SK-N-SH (cell line): Measurements from ENCODE around the gene LOX. TPM values are rescaled to one million over a fixed set of nuclear protein-coding genes. Genes with fewer than 3 reads are reported as not detected.

Experiments used
- CTCF ChIA-PET: fragments of 300-600, 350-600 bp; formaldehyde crosslinking; extraction: SDS; loops from one replicate; lab custom pipeline; 2021; lab: Yijun Ruan, JAX
- POLR2A ChIA-PET: fragments of 350-600 bp; sonication (Branson Sonifier 250); formaldehyde crosslinking; extraction: SDS; loops from one replicate; lab custom pipeline; 2020; ENCODE audit warnings: antibody characterized with exemption, inconsistent platforms; lab: Yijun Ruan, JAX
- DNase-seq: peaks from one replicate; pipeline ENCODE4 v3.0.0; 2012
- H2AFZ ChIP-seq: fragments of 200-600 bp; sonication (generic); 2 replicates; pipeline ENCODE4 v1.8.1; 2016; ENCODE audit warnings: antibody characterized with exemption, mild to moderate bottlenecking, low read depth
- H3F3A ChIP-seq: fragments of 200-600 bp; sonication (generic); replicated peaks from 2 replicates; pipeline ENCODE3; 2016; ENCODE audit warnings: antibody characterized with exemption, mild to moderate bottlenecking; ENCODE audit not compliant: insufficient read depth
- H3K27ac ChIP-seq, 2 experiments: fragments of 200-500 bp in 1 of 2; fragments of 200-600 bp in 1 of 2; sonication (Bioruptor generic) in 1 of 2; sonication (generic), shearing (Covaris generic) in 1 of 2; 2 replicates each; pipeline versions ENCODE4 v1.5.1 to v1.6.1; 2014 to 2016; ENCODE audit warnings: low read depth in 2 of 2, inconsistent platforms in 1 of 2, low read length in 1 of 2, mild to moderate bottlenecking in 1 of 2, mixed read lengths in 1 of 2
- H3K27me3 ChIP-seq: fragments of 200-600 bp; sonication (generic), shearing (Covaris generic); 2 replicates; pipeline ENCODE4 v1.6.1; 2016; ENCODE audit warnings: mixed run types; ENCODE audit not compliant: insufficient read depth
- H3K36me3 ChIP-seq, 2 experiments: fragments of 200-500 bp in 1 of 2; fragments of 200-600 bp in 1 of 2; sonication (Bioruptor generic) in 1 of 2; sonication (generic) in 1 of 2; replicated peaks in 1 of 2; 2 replicates each; pipeline versions ENCODE3 to v1.5.1; 2014 to 2016; ENCODE audit warnings: low read length in 1 of 2, mild to moderate bottlenecking in 1 of 2; ENCODE audit not compliant: insufficient read depth in 2 of 2, control insufficient read depth in 1 of 2
- H3K4me1 ChIP-seq, 2 experiments: fragments of 200-500 bp in 1 of 2; fragments of 200-600 bp in 1 of 2; sonication (Bioruptor generic) in 1 of 2; sonication (generic), shearing (Covaris generic) in 1 of 2; 2 replicates each; pipeline versions ENCODE4 v1.5.1 to v1.6.1; 2014 to 2016; ENCODE audit warnings: low read depth in 1 of 2, low read length in 1 of 2, mixed run types in 1 of 2; ENCODE audit not compliant: insufficient read depth in 2 of 2, control insufficient read depth in 1 of 2
- H3K4me2 ChIP-seq: fragments of 200-600 bp; sonication (generic), shearing (Covaris generic); 2 replicates; pipeline ENCODE4 v1.6.1; 2017; ENCODE audit warnings: mixed run types
- H3K4me3 ChIP-seq, 2 experiments: fragments of 200-500 bp in 1 of 2; fragments of 200-600 bp in 1 of 2; sonication (Bioruptor generic) in 1 of 2; sonication (generic), shearing (Covaris generic) in 1 of 2; 2 replicates each; pipeline versions ENCODE4 v1.5.1 to v1.8.1; 2014 to 2016; ENCODE audit warnings: low read depth in 2 of 2, inconsistent platforms in 1 of 2, low read length in 1 of 2, mild to moderate bottlenecking in 1 of 2, mixed read lengths in 1 of 2, moderate library complexity in 1 of 2
- H3K79me2 ChIP-seq: fragments of 200-600 bp; sonication (generic); 2 replicates; pipeline ENCODE4 v1.8.1; 2017; ENCODE audit warnings: mild to moderate bottlenecking; ENCODE audit not compliant: insufficient read depth
- H3K9ac ChIP-seq: fragments of 200-600 bp; sonication (generic); 2 replicates; pipeline ENCODE4 v1.6.1; 2017; ENCODE audit warnings: mixed run types
- H3K9me2 ChIP-seq: fragments of 200-600 bp; sonication (generic); 2 replicates; pipeline ENCODE4 v1.6.1; 2017; ENCODE audit warnings: mixed run types
- H3K9me3 ChIP-seq: fragments of 200-600 bp; sonication (generic); 2 replicates; pipeline ENCODE4 v1.6.1; 2017; ENCODE audit warnings: mixed run types, mild to moderate bottlenecking, moderate library complexity
- H4K20me1 ChIP-seq: fragments of 200-600 bp; sonication (generic); 2 replicates; pipeline ENCODE4 v1.6.1; 2017; ENCODE audit warnings: mild to moderate bottlenecking, mixed run types; ENCODE audit not compliant: insufficient read depth
- CHD2 ChIP-seq: fragments of 150-350 bp; IDR thresholded peaks from 2 replicates; pipeline ENCODE4 v1.6.1; 2018; ENCODE audit warnings: low read length; ENCODE audit not compliant: partially characterized antibody
- ELF1 ChIP-seq: IDR thresholded peaks from 2 replicates; pipeline ENCODE4 v1.4.0; 2012
- EP300 ChIP-seq, 2 experiments: IDR thresholded peaks; 2 replicates each; pipeline versions ENCODE4 v1.4.0 to v1.6.1; 2012; ENCODE audit warnings: borderline replicate concordance in 1 of 2, low read depth in 1 of 2, low read length in 1 of 2
- FOXM1 ChIP-seq: IDR thresholded peaks from 2 replicates; pipeline ENCODE4 v1.4.0; 2012; ENCODE audit warnings: low read depth, mild to moderate bottlenecking
- JUND ChIP-seq: IDR thresholded peaks from 2 replicates; pipeline ENCODE4 v1.4.0; 2012
- MXI1 ChIP-seq: IDR thresholded peaks from 2 replicates; pipeline ENCODE4 v1.6.1; 2012; ENCODE audit warnings: mild to moderate bottlenecking, low read depth, low read length, improper control_type of control experiment
- NRF1 ChIP-seq: IDR thresholded peaks from 2 replicates; pipeline ENCODE4 v1.6.1; 2012; ENCODE audit warnings: low read depth, mild to moderate bottlenecking, low read length
- RAD21 ChIP-seq: IDR thresholded peaks from 2 replicates; pipeline ENCODE4 v1.6.1; 2012; ENCODE audit warnings: mild to moderate bottlenecking, low read length
- RXRA ChIP-seq: IDR thresholded peaks from 2 replicates; pipeline ENCODE4 v1.4.0; 2012; ENCODE audit warnings: low read depth, mild to moderate bottlenecking, borderline replicate concordance
- TAF1 ChIP-seq: IDR thresholded peaks from 2 replicates; pipeline ENCODE4 v1.6.1; 2012; ENCODE audit warnings: low read depth, mild to moderate bottlenecking, low read length, moderate library complexity, borderline replicate concordance
- WGBS: methylation state at CpG from one replicate; pipeline ENCODE4 v1.1.6; 2017; ENCODE audit warnings: low lambda C conversion rate; 5-methylcytosine and 5-hydroxymethylcytosine counted together
- polyA plus RNA-seq, 3 experiments: library from polyadenylated mRNA; depleted of rRNA; stranded (reverse); fragments of >200 nt; gene quantifications; 2 replicates each; pipeline ENCODE4 v1.2.3, GENCODE V29; 2012
- TF ChIP-seq, protein P1 (sequence below): IDR thresholded peaks from 2 replicates; pipeline ENCODE4 v1.4.0; 2012; ENCODE audit warnings: low read depth, borderline replicate concordance
- TF ChIP-seq, protein P2 (sequence below): IDR thresholded peaks from 2 replicates; pipeline ENCODE4 v1.4.0; 2012; ENCODE audit warnings: low read depth, borderline replicate concordance
- TF ChIP-seq, protein P3 (sequence below): IDR thresholded peaks from 2 replicates; pipeline ENCODE4; 2012

Gene LOX
- polyA plus RNA-seq, 1 of the 3 experiments (the other 2 are of a cell fraction) = 36.3 TPM

DNA sequence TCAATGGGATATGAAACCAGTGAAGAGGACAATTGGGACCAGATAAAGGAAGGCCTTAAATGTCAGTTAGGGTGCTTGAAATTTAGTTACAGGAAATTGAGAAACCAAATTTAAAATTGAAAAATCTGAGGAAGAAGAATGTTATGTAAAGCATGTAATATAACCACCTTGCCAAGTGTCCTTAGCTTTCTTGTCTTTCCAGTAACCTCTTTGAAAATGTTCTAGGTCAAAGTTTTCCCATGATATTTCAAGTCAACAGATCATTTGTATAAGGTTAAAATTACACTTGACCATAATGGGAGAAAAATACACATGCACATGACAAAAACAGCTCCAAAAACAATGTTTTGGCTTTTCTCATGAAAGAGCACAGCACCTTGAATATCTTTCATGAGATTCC lies 21.1 kb downstream of the LOX start:
- DNase-seq = no peak
- Histone ChIP-seq H3K79me2 (no peaks in the 10 kb centered on the region), H2AFZ (no peak overlapping the region), H3K4me1 (peaks cover 0 to 9% of the 10 kb centered on the region in 2 experiments; a peak in 1 of 4 replicates), H3K4me3 (no peak overlapping the region), H3F3A (no peaks in the 10 kb centered on the region), H3K27ac (no peak overlapping the region), H3K4me2 (no peak overlapping the region), H3K9me3 (no peaks in the 10 kb centered on the region), H3K36me3 (no peaks in the 10 kb centered on the region), H3K27me3 (no peaks in the 10 kb centered on the region), H3K9me2 (no peaks in the 10 kb centered on the region), H4K20me1 (no peaks in the 10 kb centered on the region), H3K9ac (no peak overlapping the region)
- POLR2A ChIA-PET = no interaction called here
- TF ChIP-seq RAD21 (no peak), ELF1 (no peak), RXRA (no peak), FOXM1 (no peak), TAF1 (no peak), CHD2 (no peak), MXI1 (no peak), EP300 (IDR thresholded peaks at IDR 0.05; ENCODE audit: borderline replicate concordance in 1 of 2, low read depth in 1 of 2, low read length in 1 of 2) (no peak), NRF1 (no peak)
- TF ChIP-seq, protein P1, sequence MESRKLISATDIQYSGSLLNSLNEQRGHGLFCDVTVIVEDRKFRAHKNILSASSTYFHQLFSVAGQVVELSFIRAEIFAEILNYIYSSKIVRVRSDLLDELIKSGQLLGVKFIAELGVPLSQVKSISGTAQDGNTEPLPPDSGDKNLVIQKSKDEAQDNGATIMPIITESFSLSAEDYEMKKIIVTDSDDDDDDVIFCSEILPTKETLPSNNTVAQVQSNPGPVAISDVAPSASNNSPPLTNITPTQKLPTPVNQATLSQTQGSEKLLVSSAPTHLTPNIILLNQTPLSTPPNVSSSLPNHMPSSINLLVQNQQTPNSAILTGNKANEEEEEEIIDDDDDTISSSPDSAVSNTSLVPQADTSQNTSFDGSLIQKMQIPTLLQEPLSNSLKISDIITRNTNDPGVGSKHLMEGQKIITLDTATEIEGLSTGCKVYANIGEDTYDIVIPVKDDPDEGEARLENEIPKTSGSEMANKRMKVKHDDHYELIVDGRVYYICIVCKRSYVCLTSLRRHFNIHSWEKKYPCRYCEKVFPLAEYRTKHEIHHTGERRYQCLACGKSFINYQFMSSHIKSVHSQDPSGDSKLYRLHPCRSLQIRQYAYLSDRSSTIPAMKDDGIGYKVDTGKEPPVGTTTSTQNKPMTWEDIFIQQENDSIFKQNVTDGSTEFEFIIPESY = no peak
- TF ChIP-seq, protein P2, sequence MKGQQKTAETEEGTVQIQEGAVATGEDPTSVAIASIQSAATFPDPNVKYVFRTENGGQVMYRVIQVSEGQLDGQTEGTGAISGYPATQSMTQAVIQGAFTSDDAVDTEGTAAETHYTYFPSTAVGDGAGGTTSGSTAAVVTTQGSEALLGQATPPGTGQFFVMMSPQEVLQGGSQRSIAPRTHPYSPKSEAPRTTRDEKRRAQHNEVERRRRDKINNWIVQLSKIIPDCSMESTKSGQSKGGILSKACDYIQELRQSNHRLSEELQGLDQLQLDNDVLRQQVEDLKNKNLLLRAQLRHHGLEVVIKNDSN = no peak
- TF ChIP-seq, protein P3, sequence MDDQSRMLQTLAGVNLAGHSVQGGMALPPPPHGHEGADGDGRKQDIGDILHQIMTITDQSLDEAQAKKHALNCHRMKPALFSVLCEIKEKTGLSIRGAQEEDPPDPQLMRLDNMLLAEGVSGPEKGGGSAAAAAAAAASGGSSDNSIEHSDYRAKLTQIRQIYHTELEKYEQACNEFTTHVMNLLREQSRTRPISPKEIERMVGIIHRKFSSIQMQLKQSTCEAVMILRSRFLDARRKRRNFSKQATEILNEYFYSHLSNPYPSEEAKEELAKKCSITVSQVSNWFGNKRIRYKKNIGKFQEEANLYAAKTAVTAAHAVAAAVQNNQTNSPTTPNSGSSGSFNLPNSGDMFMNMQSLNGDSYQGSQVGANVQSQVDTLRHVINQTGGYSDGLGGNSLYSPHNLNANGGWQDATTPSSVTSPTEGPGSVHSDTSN = no peak
- CTCF ChIA-PET = interaction anchor here (0.7 kb wide), 2 partner anchors 19 to 474 kb away, joined by 3 read pairs; no protein-coding TSS in a partner anchor

DNA sequence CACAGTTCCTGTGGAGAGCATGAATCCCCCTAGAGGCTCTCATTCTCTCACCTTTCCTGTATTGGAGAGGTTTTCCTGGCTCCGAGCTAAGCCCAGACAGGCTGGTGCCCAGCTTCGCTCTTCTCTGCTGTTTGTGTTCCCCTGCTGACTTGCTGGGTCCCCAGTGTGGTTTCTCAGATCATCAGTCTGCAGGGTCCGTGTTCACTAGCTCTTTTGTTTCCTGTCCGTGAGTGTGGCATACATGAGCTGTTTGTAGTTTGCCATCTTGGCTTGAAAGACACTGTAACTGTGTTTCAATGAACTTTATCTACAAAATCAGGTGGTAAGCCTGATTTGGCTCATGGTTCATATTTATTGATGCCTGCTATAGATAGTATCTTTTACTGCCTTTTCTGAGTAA lies 23.8 kb downstream of the LOX start:
- H3F3A ChIP-seq = no peaks in the 10 kb centered on the region
- H3K4me3 ChIP-seq = no peak overlapping the region
- WGBS = 95% methylated on average over 4 of the region's 4 CpGs
- TF ChIP-seq, protein P1 = no peak
- TF ChIP-seq NRF1 = no peak
- no peak for TF ChIP-seq JUND
- H3K4me2 ChIP-seq = no peak overlapping the region
- no peaks in the 10 kb centered on the region for H4K20me1 ChIP-seq
- ChIA-PET CTCF (interaction anchor here (0.7 to 1.8 kb wide), 4 partner anchors 13 to 42 kb away, joined by 3 to 7 read pairs (median 3); partner anchors contain the start of gene LOX), POLR2A (no interaction called here)
- peaks cover 0 to 9% of the 10 kb centered on the region in 2 experiments; a peak in 1 of 4 replicates for H3K4me1 ChIP-seq
- no peak overlapping the region for H3K27ac ChIP-seq
- H3K9me3 ChIP-seq = no peaks in the 10 kb centered on the region
- no peak overlapping the region for H3K9ac ChIP-seq
- no peak overlapping the region for H2AFZ ChIP-seq
- no peaks in the 10 kb centered on the region for H3K27me3 ChIP-seq
- H3K36me3 ChIP-seq = no peaks in the 10 kb centered on the region
- DNase-seq = no peak
- H3K9me2 ChIP-seq = no peaks in the 10 kb centered on the region
- no peaks in the 10 kb centered on the region for H3K79me2 ChIP-seq
